Lung (tissue), 12 donors: Measurements from ENCODE around the gene IL36B. TPM values are rescaled to one million over a fixed set of nuclear protein-coding genes. Genes with fewer than 3 reads are reported as not detected.

Experiments used
- ATAC-seq: fragments of 200-7000 bp; cut with Tn5 transposase; one replicate; pipeline ENCODE4 v1.9.1; 2020; ENCODE audit warnings: moderate number of reproducible peaks; ENCODE audit not compliant: insufficient read depth, low FRiP score
- DNase-seq, 3 donors: peaks; one replicate each; pipeline ENCODE4 v3.0.0-alpha.2; 2013 to 2017
- H3K27ac ChIP-seq, 2 donors: one replicate each; pipeline ENCODE4 v1.5.1; 2013; ENCODE audit warnings: mild to moderate bottlenecking in 2 of 2, moderate library complexity in 2 of 2, control low read depth in 1 of 2, inconsistent platforms in 1 of 2, low read depth in 1 of 2, low read length in 1 of 2
- H3K27me3 ChIP-seq, 3 donors: one replicate each; pipeline ENCODE4 v1.5.1; 2013; ENCODE audit warnings: low read length in 2 of 3; ENCODE audit not compliant: control insufficient read depth in 3 of 3, insufficient read depth in 3 of 3
- H3K36me3 ChIP-seq, 4 donors: one replicate each; pipeline ENCODE4 v1.5.1; 2013; ENCODE audit warnings: low read length in 4 of 4, mild to moderate bottlenecking in 1 of 4, moderate library complexity in 1 of 4; ENCODE audit not compliant: control insufficient read depth in 4 of 4, insufficient read depth in 4 of 4
- H3K4me1 ChIP-seq, 5 donors: one replicate each; pipeline ENCODE4 v1.5.1; 2013; ENCODE audit warnings: low read length in 5 of 5, mild to moderate bottlenecking in 2 of 5, moderate library complexity in 1 of 5; ENCODE audit not compliant: control insufficient read depth in 5 of 5, insufficient read depth in 5 of 5
- H3K4me3 ChIP-seq: one replicate; pipeline ENCODE4 v1.5.1; 2013; ENCODE audit warnings: mild to moderate bottlenecking, control low read depth, moderate library complexity
- H3K9ac ChIP-seq, 2 donors: one replicate each; pipeline ENCODE4 v1.5.1; 2013; ENCODE audit warnings: low read length in 2 of 2, control low read depth in 1 of 2; ENCODE audit not compliant: insufficient read depth in 1 of 2
- H3K9me3 ChIP-seq, 4 donors: one replicate each; pipeline ENCODE4 v1.5.1; 2013; ENCODE audit warnings: low read length in 3 of 4, mild to moderate bottlenecking in 1 of 4, moderate library complexity in 1 of 4; ENCODE audit not compliant: control insufficient read depth in 4 of 4, insufficient read depth in 3 of 4
- WGBS, 2 donors: extraction: QIAGEN DNeasy Blood & Tissue Kit; methylation state at CpG; one replicate each; pipeline ENCODE4 v1.1.7; 2013; 5-methylcytosine and 5-hydroxymethylcytosine counted together
- polyA plus RNA-seq, 2 donors: library from polyadenylated mRNA; stranded (reverse); fragments of 200-250 nt; gene quantifications; one replicate each; pipeline ENCODE4 v1.2.1, GENCODE V29; 2013
- total RNA-seq, 2 donors: library from RNA; depleted of rRNA in 1 of 2; stranded (reverse); fragments of >200 nt in 1 of 2; gene quantifications; one replicate each; pipeline ENCODE4 v1.2.1, GENCODE V29; 2014 to 2021
- TF ChIP-seq, protein P1 (sequence below): IDR thresholded peaks from 2 replicates; pipeline ENCODE4 v1.5.1; 2012; ENCODE audit warnings: mild to moderate bottlenecking; ENCODE audit errors: control extremely low read depth, extremely low read depth
- donor health status: control.
- donor health status: control.
- donor health status: Bipolar disorder and iron deficiency.
- donor health status: healthy.
- donor health status: DM: yes; HTN: yes; CAD: no.

IL36B gene
- total and polyA plus RNA-seq, 4 donors, result 0.05 TPM; not detected in 3

DNA sequence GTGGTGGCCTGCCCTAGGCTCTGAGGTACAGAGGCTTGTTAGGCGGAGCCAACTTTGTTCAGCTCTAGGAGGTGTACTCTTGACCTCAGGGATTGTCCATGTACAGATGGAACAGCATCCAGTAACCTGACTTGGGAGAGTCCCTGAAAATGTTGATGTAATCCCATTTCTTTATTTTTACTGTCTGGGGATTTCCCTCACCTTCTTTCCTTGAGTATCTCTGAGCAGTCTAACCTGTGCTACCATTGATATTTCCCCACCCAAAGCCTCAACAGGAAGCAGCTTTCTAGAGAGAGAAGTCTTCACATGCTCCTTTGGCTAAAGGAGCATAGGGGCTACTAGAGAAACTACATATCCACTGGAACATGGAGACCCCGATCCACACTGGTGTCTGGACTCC lies 37.0 kb downstream of the IL36B start:
- TF ChIP-seq, protein P1, sequence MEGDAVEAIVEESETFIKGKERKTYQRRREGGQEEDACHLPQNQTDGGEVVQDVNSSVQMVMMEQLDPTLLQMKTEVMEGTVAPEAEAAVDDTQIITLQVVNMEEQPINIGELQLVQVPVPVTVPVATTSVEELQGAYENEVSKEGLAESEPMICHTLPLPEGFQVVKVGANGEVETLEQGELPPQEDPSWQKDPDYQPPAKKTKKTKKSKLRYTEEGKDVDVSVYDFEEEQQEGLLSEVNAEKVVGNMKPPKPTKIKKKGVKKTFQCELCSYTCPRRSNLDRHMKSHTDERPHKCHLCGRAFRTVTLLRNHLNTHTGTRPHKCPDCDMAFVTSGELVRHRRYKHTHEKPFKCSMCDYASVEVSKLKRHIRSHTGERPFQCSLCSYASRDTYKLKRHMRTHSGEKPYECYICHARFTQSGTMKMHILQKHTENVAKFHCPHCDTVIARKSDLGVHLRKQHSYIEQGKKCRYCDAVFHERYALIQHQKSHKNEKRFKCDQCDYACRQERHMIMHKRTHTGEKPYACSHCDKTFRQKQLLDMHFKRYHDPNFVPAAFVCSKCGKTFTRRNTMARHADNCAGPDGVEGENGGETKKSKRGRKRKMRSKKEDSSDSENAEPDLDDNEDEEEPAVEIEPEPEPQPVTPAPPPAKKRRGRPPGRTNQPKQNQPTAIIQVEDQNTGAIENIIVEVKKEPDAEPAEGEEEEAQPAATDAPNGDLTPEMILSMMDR, result no peak
- no peak overlapping the region for H3K9ac ChIP-seq
- H3K27ac ChIP-seq, result no peak overlapping the region
- no peaks in the 10 kb centered on the region for H3K27me3 ChIP-seq
- no peak for ATAC-seq
- H3K9me3 ChIP-seq, result no peaks in the 10 kb centered on the region
- no peak overlapping the region for H3K4me3 ChIP-seq
- H3K36me3 ChIP-seq, result no peaks in the 10 kb centered on the region
- no peaks in the 10 kb centered on the region for H3K4me1 ChIP-seq
- no peak for DNase-seq
- 87 to 93% methylated on average over 2 of the region's 2 CpGs for WGBS, 2 donors

DNA sequence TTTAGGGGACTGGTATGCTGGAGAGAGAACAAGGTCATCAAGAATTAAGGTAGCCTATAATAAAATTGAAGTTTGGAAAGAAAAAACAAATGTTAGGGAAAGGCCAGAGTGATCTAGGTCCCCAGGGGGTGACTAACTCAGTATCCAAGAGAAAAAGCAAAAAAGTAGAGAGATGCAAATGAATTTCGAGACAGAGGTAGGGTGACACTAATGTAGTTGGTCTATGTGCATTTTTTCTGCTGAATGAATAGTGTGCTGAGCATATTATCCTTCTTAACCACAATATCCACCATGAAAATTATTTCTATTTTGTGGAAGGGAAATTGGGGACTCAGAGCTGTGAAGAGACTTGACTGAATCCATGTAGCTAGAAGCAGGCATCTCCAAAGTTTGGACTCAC lies 37.6 kb downstream of the IL36B start:
- no peaks in the 10 kb centered on the region for H3K9me3 ChIP-seq
- H3K27me3 ChIP-seq, result no peaks in the 10 kb centered on the region
- H3K4me3 ChIP-seq, result no peak overlapping the region
- H3K27ac ChIP-seq, result no peak overlapping the region
- TF ChIP-seq, protein P1, result no peak
- H3K4me1 ChIP-seq, result no peaks in the 10 kb centered on the region
- H3K9ac ChIP-seq, result no peak overlapping the region
- ATAC-seq (no peak), DNase-seq (no peak)
- H3K36me3 ChIP-seq, result no peaks in the 10 kb centered on the region
- 73 to 88% methylated on average over 1 of the region's 1 CpG for WGBS, 2 donors

- Histone ChIP-seq H3K9me3 (no peaks in the 10 kb centered on the region), H3K4me1 (no peaks in the 10 kb centered on the region), H3K9ac (no peak overlapping the region), H3K27ac (no peak overlapping the region), H3K27me3 (no peaks in the 10 kb centered on the region), H3K4me3 (no peak overlapping the region), H3K36me3 (no peaks in the 10 kb centered on the region)
- TF ChIP-seq, protein P1, result no peak
- DNase-seq, result no peak
- no peak for ATAC-seq
- 94% methylated on average over 2 of the region's 2 CpGs for WGBS, 2 donors
Observed at GRCh38 chr2:113014067-113014466, 38.6 kb downstream of the IL36B start.

GRCh38 chr2:113013336-113013661 lies 39.4 kb downstream of the IL36B start:
- no peaks in the 10 kb centered on the region for H3K27me3 ChIP-seq
- H3K4me1 ChIP-seq, result no peaks in the 10 kb centered on the region
- DNase-seq (no peak), ATAC-seq (no peak)
- no peak overlapping the region for H3K9ac ChIP-seq
- no peak overlapping the region for H3K4me3 ChIP-seq
- WGBS, 2 donors, result 86 to 97% methylated on average over 3 of the region's 3 CpGs
- no peaks in the 10 kb centered on the region for H3K9me3 ChIP-seq
- H3K27ac ChIP-seq, result no peak overlapping the region
- TF ChIP-seq, protein P1, result no peak
- H3K36me3 ChIP-seq, result no peaks in the 10 kb centered on the region
